Esophagus muscularis mucosa (tissue), 3 donors: ENCODE data around the gene GRAMD4.

ENCODE experiments used
- POLR2A ChIP-seq: fragments of 450-650 bp; IDR thresholded peaks from one replicate; pipeline ENCODE4 v1.6.1; 2017; ENCODE audit warnings: antibody characterized with exemption, moderate library complexity, mild to moderate bottlenecking, low read depth
- TF ChIP-seq, protein P1 (sequence below), 3 experiments: fragments of 200-600 bp in 2 of 3; fragments of 450-650 bp in 1 of 3; sonication (generic) in 2 of 3; IDR thresholded peaks; one replicate each; pipeline ENCODE4 v1.5.1; 2017 to 2019; ENCODE audit warnings: antibody characterized with exemption in 3 of 3, mild to moderate bottlenecking in 2 of 3, moderate library complexity in 1 of 3

DNA sequence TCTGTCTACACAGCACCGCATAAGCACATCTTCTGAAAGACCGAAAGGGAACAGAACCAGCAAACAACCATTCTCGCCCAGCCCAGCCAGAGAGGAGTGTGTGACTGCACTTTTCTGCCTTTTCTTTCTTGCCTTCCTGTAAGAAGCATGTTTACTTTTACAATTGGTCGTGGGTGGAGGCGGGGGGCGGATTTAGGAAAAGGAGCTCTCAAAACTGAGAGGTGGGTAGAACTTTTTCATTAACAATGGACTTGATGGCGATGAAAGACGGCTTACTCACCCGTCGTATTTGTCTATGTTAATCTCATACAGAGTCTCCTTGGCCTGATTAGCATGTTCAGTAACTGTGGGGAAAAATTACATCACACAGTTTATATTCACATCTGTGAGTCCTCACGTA, 90.6 kb downstream of the GRAMD4 start:
- TF ChIP-seq, protein P1, sequence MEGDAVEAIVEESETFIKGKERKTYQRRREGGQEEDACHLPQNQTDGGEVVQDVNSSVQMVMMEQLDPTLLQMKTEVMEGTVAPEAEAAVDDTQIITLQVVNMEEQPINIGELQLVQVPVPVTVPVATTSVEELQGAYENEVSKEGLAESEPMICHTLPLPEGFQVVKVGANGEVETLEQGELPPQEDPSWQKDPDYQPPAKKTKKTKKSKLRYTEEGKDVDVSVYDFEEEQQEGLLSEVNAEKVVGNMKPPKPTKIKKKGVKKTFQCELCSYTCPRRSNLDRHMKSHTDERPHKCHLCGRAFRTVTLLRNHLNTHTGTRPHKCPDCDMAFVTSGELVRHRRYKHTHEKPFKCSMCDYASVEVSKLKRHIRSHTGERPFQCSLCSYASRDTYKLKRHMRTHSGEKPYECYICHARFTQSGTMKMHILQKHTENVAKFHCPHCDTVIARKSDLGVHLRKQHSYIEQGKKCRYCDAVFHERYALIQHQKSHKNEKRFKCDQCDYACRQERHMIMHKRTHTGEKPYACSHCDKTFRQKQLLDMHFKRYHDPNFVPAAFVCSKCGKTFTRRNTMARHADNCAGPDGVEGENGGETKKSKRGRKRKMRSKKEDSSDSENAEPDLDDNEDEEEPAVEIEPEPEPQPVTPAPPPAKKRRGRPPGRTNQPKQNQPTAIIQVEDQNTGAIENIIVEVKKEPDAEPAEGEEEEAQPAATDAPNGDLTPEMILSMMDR (IDR thresholded peaks at IDR 0.05) = no peak
- no peak for TF ChIP-seq POLR2A
